UCSD-AML1 (cell line): ENCODE results near the gene ZNF554.

ENCODE experiments used
- DNase-seq: peaks from one replicate; lab custom pipeline; 2025; ENCODE audit not compliant: unreplicated experiment; lab: John Stamatoyannopoulos, UW

ZNF554 gene

GRCh38 chr19:2819540-2820111 lies at the start of gene ZNF554:
Gene ZNF554, plus strand, starts transcription at chr19:2819868. Its CDS starts 204 bp downstream, at chr19:2820072.
- peak; percentile 97 for DNase-seq

DNA sequence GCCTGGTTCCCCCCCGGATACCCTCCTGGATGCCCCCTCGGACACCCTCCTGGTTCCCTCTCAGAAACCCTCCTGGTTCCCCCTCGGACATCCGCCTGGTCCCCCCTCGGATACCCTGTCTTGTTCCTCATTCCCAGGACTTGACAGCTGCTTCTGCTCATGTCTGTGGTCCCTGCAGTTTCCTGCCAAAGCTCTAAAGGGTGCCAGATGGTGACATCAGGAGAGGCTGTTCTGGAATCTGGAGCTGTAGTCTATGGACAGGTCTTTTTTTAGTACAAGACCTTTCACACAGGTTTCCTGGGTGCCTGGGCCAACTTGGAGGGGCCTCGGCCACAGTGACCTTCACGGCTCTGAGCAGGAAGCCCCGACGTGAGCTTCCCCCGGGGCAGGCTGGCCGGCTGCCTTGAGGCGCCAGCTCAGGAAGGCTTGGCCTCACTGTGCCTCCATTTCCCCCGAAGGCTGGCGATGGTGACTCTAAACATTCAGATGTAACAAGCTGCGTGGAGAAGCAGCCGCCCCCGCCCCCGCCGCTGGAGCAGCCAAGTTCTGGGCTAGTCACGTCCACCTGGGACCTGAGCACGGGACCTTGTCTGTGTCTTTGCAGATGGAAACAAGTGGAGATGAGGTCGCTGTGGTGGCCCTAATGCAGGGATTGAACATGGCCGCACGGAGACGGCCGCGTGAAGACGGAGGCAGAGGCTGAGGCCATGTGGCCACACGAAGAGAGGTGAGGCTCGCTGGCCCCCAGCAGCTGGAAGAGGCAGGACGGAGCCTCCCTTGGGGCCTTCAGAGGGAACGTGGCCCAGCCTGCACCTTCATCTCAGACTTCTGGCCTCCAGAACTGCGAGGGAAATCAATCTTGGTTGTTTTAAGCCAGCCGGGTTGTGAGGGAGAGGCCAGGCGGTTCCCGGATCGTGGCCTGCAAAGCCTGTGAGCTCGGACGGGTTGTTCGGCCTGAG lies 49.3 kb upstream of the ZNF554 start:
- DNase-seq = peak; percentile 48

DNA sequence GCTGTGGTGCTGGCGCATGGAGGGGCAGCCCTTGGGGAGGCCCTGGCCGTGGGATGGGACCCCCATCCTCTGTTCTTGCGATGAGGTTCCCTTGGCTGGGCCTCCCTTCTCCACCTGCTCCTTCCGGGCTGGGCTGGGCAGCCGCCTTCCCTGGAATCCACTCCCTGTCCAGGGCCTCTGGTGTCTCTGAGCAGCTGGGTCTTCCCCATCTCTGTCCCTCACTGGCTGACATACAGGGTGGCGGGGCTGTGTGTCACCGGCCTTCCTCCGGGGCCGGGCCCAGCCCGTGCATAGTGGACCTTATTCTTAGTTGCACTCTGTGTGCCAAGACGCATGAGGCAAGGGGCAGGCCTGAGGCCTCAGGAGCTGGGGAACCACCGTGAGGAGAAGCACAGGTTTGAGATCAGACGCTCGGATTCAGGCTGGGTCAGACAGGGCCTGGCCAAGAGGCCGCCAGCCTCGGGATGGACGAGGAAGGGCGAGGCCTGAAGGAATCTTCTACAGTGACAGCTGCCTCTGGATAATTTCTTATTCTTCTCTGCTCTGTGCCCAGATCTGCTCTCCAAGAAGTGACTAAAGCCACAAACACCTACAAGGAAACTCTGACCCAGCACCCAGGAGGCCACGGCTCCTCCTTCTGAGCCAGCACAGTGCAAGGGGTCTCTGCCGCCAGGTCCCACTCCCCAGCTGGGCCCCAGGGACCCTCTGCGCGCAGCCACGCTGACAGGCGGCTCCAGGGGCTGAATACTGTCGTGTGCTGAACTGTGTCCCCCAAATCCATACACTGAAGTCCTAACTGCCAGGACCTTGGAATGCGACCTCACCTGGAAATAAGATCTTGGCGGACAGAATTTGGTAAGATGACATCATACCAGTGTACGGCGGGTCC lies 47.6 kb upstream of the ZNF554 start:
- DNase-seq = no peak

- no peak for DNase-seq
These were observed 45.5 kb upstream of the ZNF554 start for GRCh38 chr19:2774083-2774679.

GRCh38 chr19:2774953-2775555 lies 44.6 kb upstream of the ZNF554 start:
- peak; percentile 68 for DNase-seq

DNA sequence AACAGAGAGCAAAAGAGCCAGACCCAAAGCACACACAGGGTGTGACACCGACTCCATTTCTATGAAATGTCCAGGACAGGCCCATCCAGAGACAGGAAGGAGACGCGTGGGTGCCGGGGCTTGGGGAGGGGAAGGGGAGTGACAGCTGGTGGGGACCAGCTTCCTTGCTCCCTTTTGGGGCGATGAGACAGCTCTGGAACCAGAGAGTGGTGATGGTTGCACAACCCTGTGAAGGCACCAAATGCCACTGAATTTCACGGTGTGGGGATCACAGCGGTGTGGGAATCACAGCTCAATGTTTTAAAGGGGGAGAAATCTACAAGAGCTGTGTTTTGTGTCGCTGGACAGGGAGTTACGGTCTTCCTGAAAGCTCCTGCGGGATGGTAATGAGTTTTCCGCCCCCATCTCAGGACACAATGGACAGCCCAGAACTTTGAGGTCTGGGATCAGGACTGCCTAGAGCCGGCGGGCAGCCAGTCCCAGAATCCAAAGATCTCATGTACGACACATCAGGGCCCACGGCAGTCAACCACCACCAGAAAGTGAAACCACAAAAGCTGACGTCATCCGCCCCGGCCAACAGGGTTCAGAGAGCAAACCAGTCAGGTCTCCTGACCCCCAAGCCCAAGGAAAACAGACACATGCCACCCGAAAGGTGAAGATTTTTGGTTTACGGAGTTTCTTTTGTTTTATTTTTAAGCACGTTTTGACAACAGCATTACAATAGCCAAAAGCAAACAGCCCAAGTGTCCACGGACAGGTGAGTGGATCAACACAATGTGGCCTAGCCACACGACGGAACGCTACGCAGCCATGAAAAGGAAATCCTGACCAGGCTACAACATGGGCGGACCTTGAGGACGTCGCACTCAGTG lies 43.9 kb upstream of the ZNF554 start:
- DNase-seq = peak; percentile 70

GRCh38 chr19:2777952-2778683 lies 41.5 kb upstream of the ZNF554 start:
- DNase-seq = no peak

DNA sequence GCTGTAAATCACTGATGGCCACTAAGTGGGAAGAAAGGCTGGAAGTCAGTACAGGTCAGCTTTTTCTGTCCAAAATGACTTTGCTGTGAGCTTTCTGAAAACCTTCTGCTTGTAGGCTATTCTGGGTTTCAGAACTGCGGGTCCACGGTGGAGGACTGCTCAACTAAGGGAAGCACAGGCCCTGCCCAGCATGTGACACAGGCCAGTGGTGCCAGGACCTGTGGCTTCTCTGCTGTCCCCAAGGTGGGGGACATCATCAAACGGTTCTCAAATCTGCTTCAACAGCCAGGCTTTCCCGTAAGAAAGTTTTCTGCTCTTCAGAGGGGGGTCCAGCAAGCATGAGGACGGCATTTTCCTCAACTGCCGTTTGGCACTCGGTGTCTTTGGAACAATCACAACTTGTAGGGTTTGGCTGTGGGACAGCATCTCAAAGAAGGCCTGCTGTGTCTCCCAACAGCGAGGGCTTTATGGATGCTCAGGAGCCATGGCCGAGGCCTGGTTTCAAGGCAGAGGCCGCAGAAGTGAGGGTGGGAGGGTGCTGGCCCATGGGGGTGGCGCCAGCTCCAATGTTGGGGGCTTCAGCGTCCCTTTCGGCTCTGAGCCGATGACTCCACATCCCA lies 40.4 kb upstream of the ZNF554 start:
- no peak for DNase-seq

DNA sequence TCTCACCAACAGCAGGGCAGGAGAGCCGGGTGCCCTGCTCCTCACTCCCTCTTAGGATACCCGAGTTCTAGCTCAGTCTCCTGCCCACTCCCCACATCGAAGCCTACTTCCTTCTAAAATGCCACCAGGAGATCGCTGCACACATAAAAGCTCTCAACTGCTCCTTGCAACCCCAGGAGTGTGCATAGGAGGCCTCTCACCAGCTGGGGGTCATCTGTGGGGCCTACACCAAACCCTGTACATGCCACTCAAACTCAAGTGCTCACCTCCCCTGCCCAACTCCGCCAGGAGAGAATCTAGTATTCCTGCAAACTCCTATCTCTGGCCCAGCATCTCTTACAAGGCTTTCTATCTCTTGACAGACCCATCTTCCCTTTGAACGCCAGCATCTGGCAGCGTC lies 39.4 kb upstream of the ZNF554 start:
- DNase-seq = no peak

DNA sequence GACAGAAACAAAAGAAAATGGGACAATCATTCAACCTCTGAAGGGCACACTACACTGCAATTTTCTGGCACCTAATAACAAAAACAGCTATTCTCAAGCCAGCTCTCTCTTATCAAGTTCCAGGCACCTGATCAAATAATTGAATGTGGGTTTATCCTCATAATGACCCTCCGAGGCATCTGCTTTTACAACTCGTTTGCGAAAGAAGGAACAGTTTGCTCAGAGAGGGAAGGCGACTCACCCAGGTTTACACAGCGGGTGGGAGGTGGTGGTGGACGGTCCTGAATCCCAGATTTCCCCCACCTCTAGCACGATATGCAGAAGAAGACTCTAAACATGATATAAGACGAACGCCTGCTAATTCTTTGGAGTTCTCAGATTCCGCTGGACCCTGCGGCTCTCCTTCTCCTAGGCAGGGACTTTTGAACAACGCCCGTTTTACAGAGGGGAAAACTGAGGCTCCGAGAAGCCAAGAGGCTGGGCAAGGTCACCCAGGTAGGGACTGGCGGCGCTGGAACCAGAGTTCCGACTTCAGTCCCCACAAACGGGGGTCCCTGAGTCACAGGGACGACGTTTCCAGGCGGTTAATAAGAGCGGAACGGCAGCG lies 37.2 kb upstream of the ZNF554 start:
- no peak for DNase-seq

- DNase-seq = peak; percentile 97
These were observed 36.5 kb upstream of the ZNF554 start, which contains the start of gene SGTA for GRCh38 chr19:2782936-2783780. Gene SGTA, minus strand, starts transcription at chr19:2783273. Its CDS starts 14,205 bp downstream, at chr19:2769068.

- DNase-seq = no peak
These were observed 35.9 kb upstream of the ZNF554 start for GRCh38 chr19:2783781-2784145.

GRCh38 chr19:2785244-2785997 lies 34.2 kb upstream of the ZNF554 start, which contains the start of gene THOP1:
Gene THOP1, plus strand, starts transcription at chr19:2785503. Its CDS starts 160 bp downstream, at chr19:2785663.
- DNase-seq = peak; percentile 99

GRCh38 chr19:2787115-2787514 lies 32.6 kb upstream of the ZNF554 start:
- no peak for DNase-seq

DNA sequence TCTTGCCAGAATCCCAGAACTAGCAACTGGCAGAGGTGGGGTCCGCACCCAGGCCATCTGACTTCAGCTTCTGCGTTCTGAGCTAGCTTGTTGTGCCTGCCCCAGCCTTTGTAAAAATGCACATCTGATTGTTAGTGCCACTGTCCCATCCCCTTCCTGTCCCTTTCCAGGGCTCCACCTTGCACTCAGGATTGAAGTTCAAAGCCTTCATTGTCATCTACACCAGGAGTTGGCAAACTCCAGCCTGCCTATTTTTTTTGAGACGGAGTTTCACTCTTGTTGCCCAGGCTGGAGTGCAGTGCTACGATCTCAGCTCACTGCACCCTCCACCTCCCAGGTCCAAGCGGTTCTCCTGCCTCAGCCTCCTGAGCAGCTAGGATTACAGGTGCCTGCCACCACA lies 31.4 kb upstream of the ZNF554 start:
- DNase-seq = no peak

DNA sequence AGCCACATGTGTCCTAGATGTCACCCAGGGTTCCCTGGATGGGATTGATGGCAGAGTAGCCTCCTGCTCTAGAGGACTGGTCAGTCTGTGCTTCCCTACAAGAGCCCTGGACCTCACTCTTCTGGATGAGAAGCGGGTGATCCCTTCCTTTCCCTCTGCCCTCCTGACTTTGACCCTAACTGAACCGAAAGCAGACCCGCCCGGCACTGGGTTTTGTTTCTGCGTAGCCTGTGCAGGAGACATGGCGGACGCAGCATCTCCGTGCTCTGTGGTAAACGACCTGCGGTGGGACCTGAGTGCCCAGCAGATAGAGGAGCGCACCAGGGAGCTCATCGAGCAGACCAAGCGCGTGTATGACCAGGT lies 29.5 kb upstream of the ZNF554 start:
- no peak for DNase-seq
